C4-2B (cell line): ENCODE measurements around the gene PLA2G6.

Source experiments
- CTCF ChIP-seq: fragments of 450-650 bp; conservative IDR thresholded peaks from 2 replicates; pipeline ENCODE4 v1.5.1; 2017; ENCODE audit warnings: mild to moderate bottlenecking
- ZFX ChIP-seq: fragments of 450-650 bp; IDR thresholded peaks from 2 replicates; pipeline ENCODE4 v1.6.1; 2017

- no peak for TF ChIP-seq CTCF
- no peak for TF ChIP-seq ZFX
These were observed 41.7 kb downstream of the PLA2G6 start for GRCh38 chr22:38139901-38140300.
